DLD1 (cell line): ENCODE data around the gene DMPK.
"Not testable (repeated sequence)": the region's sequence is repeated elsewhere in the genome, so short reads cannot be mapped to it uniquely, and the experiment has no call there.

Experiments
- in situ Hi-C: cut with HindIII; loops from 2 replicates; pipeline ENCODE4 v1.10.0; 2017; ENCODE audit warnings: low sequenced_read_pairs

Gene DMPK

GRCh38 chr19:45752639-45753038 lies 29.7 kb downstream of the DMPK start:
- in situ Hi-C loops = no loop called here

DNA sequence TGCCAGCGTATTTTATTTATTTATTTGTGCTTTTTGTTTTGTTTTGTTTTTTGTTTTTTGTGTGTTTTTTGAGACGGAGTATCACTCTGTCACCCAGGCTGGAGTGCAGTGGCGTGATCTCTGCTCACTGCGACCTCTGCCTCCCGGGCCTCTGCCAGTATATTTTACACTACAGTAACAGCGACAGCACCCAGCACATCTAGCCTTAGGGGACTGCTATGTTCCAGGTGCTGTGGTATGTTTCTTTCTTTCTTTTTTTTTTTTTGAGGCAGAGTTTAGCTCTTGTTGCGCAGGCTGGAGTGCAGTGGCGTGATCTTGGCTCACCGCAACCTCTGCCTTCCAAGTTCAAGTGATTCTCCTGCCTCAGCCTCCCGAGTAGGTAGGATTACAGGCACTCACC lies 30.8 kb downstream of the DMPK start:
- in situ Hi-C loops = not testable (repeated sequence)

GRCh38 chr19:45747513-45747912 lies 34.8 kb downstream of the DMPK start:
- in situ Hi-C loops = no loop called here

GRCh38 chr19:45746866-45747265 lies 35.4 kb downstream of the DMPK start:
- in situ Hi-C loops = no loop called here

DNA sequence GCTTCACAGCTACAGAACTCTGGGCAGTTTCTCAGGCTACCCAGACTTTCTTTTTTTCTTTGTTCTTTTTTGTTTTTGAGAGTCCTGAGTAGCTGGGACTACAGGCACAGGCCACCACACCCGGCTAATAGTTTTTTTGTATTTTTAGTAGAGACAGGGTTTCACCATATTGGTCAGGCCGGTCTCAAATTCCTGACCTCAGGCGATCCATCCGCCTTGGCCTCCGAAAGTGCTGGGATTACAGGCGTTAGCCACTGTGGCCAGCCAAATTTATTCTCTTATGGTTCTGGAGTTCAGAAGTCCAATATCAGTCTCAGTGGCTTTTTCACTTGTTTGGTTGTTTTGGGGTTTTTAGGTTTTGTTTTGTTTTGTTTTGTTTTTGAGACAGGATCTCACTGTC lies 36.7 kb downstream of the DMPK start:
- in situ Hi-C loops = no loop called here

GRCh38 chr19:45742969-45743368 lies 39.3 kb downstream of the DMPK start:
- in situ Hi-C loops = no loop called here

DNA sequence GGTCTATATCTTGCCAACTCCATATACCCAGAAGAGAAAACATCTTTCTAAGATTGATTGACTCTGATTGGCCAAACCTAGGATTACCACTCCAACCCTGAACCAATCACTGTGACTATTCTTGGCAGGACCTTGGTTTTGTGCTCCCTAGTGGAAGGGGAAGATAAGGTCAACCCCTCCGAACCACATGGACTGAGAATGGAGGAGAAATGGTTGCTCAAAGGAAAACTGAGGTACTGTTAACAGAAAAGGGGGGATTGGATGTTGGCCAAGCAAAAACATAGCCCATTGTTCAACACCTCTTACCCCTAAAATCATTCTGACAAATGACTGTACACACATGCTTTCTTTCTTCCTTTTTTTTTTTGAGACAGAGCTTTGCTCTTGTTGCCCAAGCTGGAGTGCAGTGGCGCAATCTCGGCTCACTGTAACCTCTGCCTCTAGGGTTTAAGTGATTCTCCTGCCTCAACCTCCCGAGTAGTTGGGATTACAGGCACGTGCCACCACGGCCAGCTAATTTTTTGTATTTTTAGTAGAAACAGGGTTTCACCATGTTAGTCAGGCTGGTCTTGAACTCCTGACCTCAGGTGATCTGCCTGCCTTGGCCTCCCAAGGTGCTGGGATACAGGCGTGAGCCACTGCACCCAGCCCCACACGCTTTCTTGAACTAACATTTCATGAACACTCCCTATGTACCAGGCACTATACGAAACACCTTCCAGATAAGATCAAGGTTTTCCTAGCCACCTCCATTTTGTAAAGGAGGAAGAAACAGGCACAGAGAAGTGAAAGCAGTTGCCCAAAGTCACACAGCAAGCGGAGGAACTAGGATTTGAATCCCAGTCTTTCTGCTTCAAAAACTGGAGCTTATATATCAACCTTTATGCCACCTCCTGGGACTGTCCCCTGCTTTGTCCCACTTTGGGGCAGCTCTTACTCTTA lies 42.5 kb downstream of the DMPK start:
- in situ Hi-C loops = no loop called here

DNA sequence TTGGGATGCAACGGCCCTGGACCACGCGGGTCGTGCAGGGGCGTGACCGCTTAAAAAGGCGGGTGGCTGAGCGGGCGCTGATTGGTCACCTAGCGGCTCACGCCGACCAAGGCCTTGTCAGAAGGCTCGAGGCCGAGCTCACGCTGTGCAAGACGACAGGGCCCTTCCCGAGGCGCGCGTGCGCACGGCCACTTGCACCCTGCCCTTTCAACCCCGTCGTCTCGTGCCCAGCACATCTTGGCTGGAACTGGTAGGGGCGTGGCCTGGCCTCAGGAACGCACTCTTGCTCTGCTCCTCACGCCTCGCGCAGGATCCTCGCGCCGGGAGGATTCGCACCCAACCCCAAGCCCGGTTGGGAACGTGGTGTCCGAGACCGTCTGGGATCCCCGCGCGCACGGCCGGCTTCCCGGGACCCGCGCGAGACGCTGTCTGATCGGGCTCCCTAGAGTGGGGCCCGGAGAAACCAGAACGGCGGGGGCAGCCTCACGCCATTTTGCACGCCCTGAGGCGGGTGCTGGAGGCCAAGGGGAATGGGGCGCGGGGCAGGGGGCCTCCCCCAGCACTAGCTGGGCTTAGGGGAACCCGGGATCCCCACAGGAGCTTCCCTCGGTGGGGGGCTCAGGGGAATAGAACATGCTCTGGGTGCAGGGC lies 49.0 kb downstream of the DMPK start, which contains the start of gene MEIOSIN:
TSS of gene MEIOSIN (plus strand) at position 280 of the 651 bp plus-strand sequence. CDS start 1,938 bp downstream, outside the sequence.
- in situ Hi-C loops = no loop called here

- in situ Hi-C loops = no loop called here
These were observed 51.7 kb downstream of the DMPK start, which contains the start of gene FBXO46 for GRCh38 chr19:45730368-45731288. FBXO46 (minus strand) TSS chr19:45730896; CDS start chr19:45713495, 17,401 bp downstream.

- in situ Hi-C loops = no loop called here
These were observed 52.4 kb downstream of the DMPK start for GRCh38 chr19:45729800-45730290.

GRCh38 chr19:45728683-45729082 lies 53.6 kb downstream of the DMPK start:
- in situ Hi-C loops = not testable (repeated sequence)

DNA sequence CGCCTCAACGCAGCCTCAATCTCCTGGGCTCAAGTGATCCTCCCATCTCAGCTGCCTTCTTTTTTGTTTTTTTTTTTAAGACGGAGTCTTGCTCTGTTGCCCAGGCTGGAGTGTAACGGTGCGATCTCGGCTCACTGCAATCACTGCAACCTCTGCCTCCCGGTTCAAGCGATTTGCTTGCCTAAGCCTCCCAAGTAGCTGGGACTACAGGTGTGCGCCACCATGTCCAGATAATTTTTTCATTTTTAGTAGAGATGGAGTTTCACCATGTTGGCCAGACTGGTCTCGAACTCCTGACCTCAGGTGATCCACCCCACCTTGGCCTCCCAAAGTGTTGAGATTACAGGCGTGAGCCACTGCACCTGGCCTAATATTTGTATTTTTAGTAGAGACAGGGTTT lies 62.2 kb downstream of the DMPK start:
- in situ Hi-C loops = not testable (repeated sequence)
